Lung microvascular endothelial cell (primary cell): Measurements from ENCODE around the gene CFB. TPM values are rescaled to one million over a fixed set of nuclear protein-coding genes. Genes with fewer than 3 reads are reported as not detected.
"Not testable (repeated sequence)": the region's sequence is repeated elsewhere in the genome, so short reads cannot be mapped to it uniquely, and the experiment has no call there.

Experiments used
- DNase-seq, 2 donors: peaks; one replicate each; pipeline versions ENCODE4 v3.0.0 to v3.0.0-alpha.2; 2010; ENCODE audit warnings: low read depth in 2 of 2
- total RNA-seq: library from RNA; depleted of rRNA; stranded (reverse); fragments of >200 nt; gene quantifications from 2 replicates; pipeline ENCODE4 v1.2.1, GENCODE V29; 2014

The CFB gene
- total RNA-seq, 1 donor from 2014 or later, result 0.60 TPM

DNA sequence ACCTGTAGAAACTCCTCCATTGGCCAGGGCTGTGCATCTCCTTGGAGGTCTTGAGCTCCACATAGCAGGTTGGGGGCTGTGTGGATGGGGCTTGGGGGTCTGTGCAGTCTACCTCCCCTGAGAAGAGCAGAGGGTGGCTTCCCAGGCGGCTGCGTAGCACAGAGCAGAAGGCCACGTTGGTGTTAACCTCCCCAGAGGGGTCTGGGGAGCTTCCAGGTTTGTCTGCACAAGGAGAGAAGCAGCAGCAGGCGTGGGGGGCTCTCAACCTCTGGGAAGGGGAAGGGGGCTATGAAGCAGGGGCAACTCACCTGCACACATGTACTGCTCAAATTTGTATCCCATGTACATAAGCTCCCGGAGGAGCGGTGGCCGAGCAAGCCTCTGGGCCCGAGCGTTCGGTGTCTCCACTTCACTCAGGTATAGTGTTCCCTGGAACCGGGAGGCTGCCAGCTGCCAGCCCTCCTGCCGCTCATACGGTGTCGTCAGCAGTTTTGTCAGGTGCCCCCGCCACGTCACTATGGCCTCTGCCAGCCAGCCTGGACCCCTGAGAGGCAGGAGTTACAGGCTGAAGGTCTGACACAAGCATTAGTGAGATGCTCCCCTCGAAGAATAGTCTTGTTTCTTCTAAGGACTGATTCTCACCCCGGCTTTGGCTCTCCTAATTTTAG is 24.8 kb downstream of the CFB start:
- peak in 1 of 2 donors; percentile 8 for DNase-seq

DNA sequence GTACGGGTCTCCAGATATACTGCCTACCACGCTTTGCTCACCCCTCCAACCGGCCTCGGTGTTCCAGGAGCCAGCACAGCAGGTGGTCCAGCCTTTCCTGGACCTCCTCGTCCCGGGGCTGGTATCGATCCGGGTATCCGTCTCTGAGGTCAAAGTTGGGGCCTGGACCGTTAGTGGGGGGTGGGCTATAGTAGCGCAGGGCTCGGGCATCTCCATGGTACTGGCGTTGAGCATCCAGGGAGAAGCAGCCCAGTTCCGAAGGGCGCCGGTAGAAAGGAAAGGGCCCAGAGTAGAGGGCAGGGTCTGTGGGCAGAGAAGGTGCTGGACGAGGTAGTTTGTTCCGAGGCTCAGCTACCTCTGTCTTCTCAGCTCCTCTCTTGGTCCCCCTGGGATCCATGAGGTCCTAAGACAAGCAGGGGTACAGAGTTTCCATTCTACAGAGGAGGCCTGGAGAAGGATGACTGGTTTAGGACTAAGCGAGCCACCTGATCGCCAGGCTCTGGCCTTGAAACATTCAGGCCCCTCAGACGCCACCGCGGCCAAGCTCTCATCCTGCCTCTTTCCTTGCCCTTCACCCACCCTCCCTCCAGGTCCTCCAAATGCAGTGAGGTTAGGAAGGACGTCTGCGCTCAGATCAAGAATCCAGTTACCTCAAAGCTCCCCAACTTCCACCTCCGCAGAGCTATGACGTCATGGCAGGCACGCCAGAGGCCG is 25.5 kb downstream of the CFB start:
- DNase-seq, result no peak

DNA sequence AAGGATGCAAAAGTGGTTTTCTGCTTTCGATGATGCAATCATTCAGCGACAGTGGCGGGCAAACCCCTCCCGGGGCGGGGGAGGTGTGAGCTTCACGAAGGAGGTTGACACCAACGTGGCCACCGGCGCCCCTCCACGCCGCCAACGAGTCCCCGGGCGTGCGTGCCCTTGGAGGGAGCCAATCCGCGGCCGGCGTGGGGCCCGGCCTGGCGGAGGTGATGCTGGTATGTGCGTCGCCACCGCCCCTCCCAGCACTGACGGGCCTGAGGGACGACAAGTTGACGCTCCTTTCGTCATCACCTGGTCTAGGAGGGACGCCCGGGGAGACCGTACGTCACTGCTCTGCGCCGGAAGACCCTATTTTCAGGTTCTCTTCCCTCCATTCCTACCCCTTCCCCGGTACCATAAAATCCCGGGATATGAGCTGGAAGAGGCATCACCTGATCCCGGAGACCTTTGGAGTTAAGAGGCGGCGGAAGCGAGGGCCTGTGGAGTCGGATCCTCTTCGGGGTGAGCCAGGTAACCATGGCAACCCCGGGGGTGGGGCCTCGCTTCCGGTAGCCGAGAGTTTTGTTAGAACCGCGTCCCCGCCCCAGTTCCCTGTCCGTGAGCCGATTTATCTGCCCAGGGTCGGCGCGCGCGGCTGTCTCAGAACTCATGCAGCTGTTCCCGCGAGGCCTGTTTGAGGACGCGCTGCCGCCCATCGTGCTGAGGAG is 26.3 kb downstream of the CFB start, which contains the start of gene DXO:
Gene DXO (minus strand): TSS at position 146 of the 716 bp plus-strand sequence. CDS start 463 bp downstream, outside the sequence.
- peak; percentile 99 to 100 for DNase-seq

DNA sequence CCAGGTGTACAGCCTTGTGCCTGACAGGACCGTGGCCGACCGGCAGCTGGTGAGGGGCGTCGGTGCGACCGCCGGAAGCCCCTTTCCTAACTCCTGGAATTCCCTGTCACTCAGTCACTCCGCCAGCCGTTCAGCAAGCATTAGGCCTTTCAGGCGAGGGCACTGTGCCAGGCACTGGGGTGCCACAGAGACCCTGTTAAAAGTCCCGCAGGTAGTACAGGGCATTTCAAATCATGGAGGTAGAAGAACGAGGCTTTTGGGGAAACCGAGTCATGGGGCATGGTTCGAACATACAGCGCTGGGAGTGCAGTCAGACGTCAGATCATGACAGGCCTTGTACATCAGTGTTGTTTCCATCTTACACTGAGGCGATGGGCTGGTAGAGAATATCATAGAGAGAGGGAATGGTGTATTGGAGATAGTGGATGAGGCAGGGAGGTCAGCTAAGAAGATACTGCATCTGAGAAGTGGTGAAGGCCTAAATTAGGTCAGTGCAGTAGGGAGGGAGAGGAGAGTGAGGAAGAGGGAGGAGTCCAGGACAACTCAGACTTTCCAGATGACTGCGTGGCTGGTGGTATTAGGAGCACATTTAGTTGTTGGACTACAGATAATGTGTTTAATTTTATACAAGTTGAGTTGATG is 26.9 kb downstream of the CFB start:
- peak; percentile 53 to 55 for DNase-seq

DNA sequence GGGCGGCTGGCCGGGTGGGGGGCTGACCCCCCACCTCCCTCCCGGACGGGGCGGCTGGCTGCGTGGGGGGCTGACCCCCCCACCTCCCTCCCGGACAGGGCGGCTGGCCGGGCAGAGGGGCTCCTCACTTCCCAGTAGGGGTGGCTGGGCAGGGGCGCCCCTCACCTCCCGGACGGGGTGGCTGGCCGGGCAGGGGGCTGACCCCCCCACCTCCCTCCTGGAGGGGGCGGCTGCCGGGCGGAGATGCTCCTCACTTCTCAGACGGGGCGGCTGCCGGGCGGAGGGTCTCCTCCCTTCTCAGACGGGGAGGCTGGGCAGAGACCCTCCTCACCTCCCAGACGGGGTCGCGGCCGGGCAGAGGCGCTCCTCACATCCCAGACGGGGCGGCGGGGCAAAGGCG is 30.2 kb downstream of the CFB start:
- DNase-seq, result not testable (repeated sequence)

DNA sequence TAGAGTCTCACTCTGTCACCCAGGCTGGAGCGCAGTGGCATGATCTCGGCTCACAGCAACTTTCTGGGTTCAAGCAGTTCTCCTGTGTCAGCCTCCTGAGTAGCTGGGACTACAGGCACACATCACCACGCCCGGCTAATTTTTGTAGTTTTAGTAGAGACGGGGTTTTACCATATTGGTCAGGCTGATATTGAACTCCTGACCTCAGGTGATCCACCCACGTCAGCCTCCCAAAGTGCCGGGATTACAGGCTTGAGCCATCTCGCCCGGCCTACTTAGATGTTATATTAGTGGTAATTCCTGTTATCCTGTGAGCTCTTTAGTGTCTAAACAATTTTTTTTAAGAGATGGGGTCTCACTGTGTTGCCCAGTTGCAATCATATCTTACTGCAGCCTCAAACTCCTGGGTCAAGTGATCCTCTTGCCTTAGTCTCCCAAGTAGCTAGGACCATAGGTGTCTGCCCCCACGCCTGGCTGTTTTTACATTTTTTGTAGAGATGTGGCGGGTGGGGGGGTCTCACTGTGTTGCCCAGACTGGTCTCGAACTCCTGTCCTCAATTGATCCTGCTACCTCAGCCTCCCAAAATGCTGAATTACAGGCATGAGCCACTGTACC is 32.0 kb downstream of the CFB start:
- no peak for DNase-seq

DNA sequence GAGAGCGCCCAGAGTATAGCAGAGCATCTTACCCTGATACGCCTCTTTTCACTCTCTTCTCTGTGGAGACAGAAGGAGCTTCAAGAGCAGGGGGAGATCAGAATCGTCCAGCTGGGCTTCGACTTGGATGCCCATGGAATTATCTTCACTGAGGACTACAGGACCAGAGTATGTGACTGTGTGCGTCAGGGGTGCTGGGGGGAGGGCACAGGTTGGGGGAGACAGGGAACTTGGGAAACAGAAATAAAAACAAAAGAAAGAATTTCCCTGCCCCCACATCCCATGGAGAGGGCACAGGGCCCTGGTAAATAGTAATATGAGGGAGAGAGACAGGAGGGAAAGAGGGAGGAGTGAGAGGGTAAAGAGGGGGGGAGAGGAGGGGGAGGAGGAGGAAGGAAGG is 32.9 kb downstream of the CFB start:
- no peak for DNase-seq

DNA sequence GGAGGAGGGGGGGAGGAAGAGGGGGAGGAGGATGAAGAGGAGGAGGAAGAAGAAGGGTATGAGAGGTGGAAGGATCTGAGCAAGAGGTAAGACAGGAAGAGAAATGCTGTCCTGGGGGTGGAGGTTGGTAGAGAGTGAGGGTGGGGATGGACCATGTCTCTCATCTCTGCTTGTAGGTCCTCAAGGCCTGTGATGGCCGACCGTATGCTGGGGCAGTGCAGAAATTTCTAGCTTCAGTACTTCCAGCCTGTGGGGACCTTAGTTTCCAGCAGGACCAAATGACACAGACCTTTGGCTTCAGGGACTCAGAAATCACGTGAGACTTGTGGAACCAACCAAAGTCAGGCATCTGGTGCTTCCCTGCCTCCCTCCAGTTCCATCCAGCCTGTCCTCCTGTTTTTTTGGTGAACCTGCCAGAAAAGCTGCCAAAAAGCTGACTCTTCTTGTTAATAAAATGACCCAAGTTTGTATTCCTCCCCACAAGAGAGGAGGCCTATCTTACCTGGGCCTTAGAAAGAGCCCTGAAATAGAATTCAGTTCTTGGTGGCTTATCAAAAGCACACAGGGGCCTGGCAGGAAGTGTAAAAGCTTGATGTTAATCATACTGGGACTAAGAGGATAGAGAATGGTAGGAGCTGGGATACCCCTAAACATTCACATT is 33.5 kb downstream of the CFB start:
- DNase-seq, result no peak

DNA sequence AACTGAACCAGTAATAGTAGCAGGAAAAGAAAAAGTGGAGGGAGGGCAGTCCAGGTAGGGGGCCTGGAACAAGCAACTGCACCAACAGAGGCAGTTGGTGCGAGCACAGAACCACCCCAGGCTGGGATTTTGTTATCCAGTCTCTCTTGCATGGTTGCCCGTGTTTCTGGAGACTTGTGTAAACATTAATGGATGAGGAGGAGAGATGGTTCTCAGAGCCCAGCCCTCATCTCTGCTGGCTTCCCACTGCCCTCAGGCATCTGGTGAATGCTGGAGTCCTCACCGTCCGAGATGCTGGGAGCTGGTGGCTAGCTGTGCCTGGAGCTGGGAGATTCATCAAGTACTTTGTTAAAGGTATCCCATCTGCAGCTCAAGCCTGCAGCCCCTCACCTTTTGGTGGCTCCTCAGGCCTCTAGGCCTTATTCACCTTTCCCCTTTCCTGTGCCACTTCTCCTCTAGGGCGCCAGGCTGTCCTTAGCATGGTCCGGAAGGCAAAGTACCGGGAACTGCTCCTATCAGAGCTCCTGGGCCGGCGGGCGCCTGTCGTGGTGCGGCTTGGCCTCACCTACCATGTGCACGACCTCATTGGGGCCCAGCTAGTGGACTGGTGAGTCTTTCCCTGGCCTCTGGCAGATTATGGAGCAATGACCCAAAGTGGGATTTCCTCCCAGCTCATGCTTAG is 34.4 kb downstream of the CFB start:
- not testable (repeated sequence) for DNase-seq

DNA sequence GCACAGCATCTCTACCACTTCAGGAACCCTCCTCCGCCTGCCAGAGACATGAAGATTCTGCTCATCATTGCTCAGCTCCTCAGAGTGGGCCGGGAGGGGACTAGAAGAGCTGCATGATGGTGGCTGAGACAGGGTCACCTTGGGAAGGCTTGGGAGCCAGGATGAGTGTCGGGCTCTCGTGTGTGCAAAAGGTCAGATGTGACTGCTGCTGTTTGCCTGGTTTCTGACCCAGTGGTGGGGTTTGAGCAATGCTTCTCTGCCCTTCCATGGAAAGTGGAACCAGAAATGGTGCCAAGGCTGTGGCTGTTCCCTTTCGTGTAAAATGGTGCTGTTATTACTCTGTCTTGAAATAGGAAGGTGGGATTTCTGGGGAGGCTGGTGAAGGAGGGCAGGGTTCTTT is 35.1 kb downstream of the CFB start:
- not testable (repeated sequence) for DNase-seq

DNA sequence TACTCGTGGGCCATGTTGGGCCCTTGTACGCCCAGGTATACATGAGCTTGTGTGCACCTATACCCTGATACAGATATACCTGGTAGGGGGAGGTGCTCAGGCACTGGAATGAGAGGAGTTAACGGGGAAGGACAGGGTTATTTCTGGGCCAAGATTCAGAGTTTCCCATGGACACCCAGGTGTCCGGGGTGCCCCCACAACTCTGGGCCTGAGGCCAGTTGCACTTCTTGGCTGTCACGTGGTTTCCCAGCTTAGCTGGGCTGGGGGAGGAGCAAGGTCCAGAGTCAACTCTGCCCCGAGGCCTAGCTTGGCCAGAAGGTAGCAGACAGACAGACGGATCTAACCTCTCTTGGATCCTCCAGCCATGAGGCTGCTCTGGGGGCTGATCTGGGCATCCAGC is 35.8 kb downstream of the CFB start, which contains the start of gene C4A:
Gene C4A (plus strand): TSS at position 314 of the 400 bp plus-strand sequence. CDS start 51 bp downstream, at position 365.
- not testable (repeated sequence) for DNase-seq

DNA sequence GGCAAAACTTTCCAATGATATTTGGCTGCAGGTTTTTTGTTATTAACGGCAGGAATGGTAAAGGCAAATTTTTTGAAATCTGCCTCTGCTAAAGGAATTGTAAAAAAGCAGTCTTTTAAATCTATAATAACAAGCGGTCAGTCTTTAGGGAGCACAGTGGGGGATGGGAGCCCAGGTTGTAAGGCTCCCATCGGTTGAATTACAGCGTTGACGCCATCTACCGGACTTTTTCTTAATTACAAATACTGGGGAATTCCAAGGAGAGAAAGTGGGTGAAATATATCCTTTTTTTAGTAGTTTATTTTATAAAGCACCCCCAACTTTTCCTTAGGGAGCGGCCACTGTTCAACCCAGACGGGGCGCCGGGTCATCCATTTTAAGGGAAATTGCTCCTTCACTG is 43.5 kb downstream of the CFB start:
- not testable (repeated sequence) for DNase-seq

DNA sequence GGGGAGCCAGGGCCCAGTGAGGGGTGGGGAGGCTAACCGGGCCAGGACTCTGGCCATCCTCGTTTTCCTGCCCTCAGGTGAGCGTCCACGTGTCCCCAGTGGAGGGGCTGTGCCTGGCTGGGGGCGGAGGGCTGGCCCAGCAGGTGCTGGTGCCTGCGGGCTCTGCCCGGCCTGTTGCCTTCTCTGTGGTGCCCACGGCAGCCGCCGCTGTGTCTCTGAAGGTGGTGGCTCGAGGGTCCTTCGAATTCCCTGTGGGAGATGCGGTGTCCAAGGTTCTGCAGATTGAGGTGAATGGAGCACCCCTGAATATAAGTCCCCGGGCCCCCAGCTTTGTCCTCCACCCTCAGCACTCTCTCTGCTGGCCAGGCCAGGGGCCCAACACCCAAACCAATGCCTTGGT is 48.5 kb downstream of the CFB start:
- DNase-seq, result not testable (repeated sequence)

DNA sequence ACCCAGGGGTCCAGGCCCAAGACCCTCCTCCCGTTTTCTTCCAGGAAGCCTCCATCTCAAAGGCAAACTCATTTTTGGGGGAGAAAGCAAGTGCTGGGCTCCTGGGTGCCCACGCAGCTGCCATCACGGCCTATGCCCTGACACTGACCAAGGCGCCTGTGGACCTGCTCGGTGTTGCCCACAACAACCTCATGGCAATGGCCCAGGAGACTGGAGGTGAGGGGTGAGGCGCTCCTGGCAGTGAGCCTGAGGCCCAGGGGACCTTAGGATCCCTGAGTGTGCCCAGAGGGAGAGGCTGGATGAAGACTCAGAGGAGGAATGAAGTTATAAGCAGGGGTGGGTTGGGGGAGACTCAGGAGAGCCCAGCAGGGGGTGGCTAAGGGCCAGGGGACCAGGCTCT is 50.5 kb downstream of the CFB start:
- not testable (repeated sequence) for DNase-seq

Other genes with a start within 250 kb of the CFB start
- gene ABHD16A, start 242.8 kb upstream of the CFB start, total RNA-seq, result 41.2 and 69.8 TPM in 2 replicates
- not detected in 2 replicates for gene LY6G6F, start 239.2 kb upstream of the CFB start, total RNA-seq
- gene LY6G6D, start 230.7 kb upstream of the CFB start, total RNA-seq, result not detected in 2 replicates
- not detected in 2 replicates for gene LY6G6C, start 224.3 kb upstream of the CFB start, total RNA-seq
- gene MPIG6B, start 222.7 kb upstream of the CFB start, total RNA-seq, result not detected in 2 replicates
- 109 and 159 TPM in 2 replicates for gene DDAH2, start 216.8 kb upstream of the CFB start, total RNA-seq
- gene CLIC1, start 209.6 kb upstream of the CFB start, total RNA-seq, result 469 and 552 TPM in 2 replicates
- gene MSH5, start 206.1 kb upstream of the CFB start, total RNA-seq, result 1.4 and 2.6 TPM in 2 replicates
- gene SAPCD1, start 183.4 kb upstream of the CFB start, total RNA-seq, result 1.6 and 2.0 TPM in 2 replicates
- under 0.01 and 0.40 TPM in 2 replicates for gene VWA7, start 168.8 kb upstream of the CFB start, total RNA-seq
- 36.3 and 39.0 TPM in 2 replicates for gene VARS1, start 150.3 kb upstream of the CFB start, total RNA-seq
- 29.2 and 29.8 TPM in 2 replicates for gene LSM2, start 139.1 kb upstream of the CFB start, total RNA-seq
- 0.87 and 1.8 TPM in 2 replicates for gene HSPA1L, start 130.8 kb upstream of the CFB start, total RNA-seq
- 40.8 and 93.3 TPM in 2 replicates for gene HSPA1A, start 130.6 kb upstream of the CFB start, total RNA-seq
- 23.8 and 30.2 TPM in 2 replicates for gene HSPA1B, start 118.4 kb upstream of the CFB start, total RNA-seq
- gene NEU1, start 83.3 kb upstream of the CFB start, total RNA-seq, result 41.2 and 50.0 TPM in 2 replicates
- not detected in 2 replicates for gene SLC44A4, start 67.1 kb upstream of the CFB start, total RNA-seq
- 25.7 and 28.0 TPM in 2 replicates for gene EHMT2, start 48.4 kb upstream of the CFB start, total RNA-seq
- 2.2 and 3.6 TPM in 2 replicates for gene ZBTB12, start 44.0 kb upstream of the CFB start, total RNA-seq
- under 0.01 TPM in 1 of 2 replicates, not detected in the other for gene C2, start 18.4 kb upstream of the CFB start, total RNA-seq
- 54.3 and 55.8 TPM in 2 replicates for gene NELFE, start 12.9 kb downstream of the CFB start, total RNA-seq
- 22.7 and 30.2 TPM in 2 replicates for gene SKIC2, start 13.1 kb downstream of the CFB start, total RNA-seq
- 5.9 and 10.1 TPM in 2 replicates for gene DXO, start 26.0 kb downstream of the CFB start, total RNA-seq
- 0.44 and 1.8 TPM in 2 replicates for gene C4A, start 36.0 kb downstream of the CFB start, total RNA-seq
- 0.44 and 1.4 TPM in 2 replicates for gene C4B, start 68.7 kb downstream of the CFB start, total RNA-seq
- not detected in 2 replicates for gene CYP21A2, start 92.3 kb downstream of the CFB start, total RNA-seq
- 0.44 and 4.2 TPM in 2 replicates for gene TNXB, start 163.2 kb downstream of the CFB start, total RNA-seq
- 9.6 and 11.5 TPM in 2 replicates for gene ATF6B, start 182.2 kb downstream of the CFB start, total RNA-seq
- gene FKBPL, start 184.2 kb downstream of the CFB start, total RNA-seq, result 4.0 and 5.0 TPM in 2 replicates
- 0.20 TPM in 1 of 2 replicates, not detected in the other for gene PRRT1, start 205.8 kb downstream of the CFB start, total RNA-seq
- gene PPT2, start 208.0 kb downstream of the CFB start, total RNA-seq, result 26.8 and 53.4 TPM in 2 replicates
- gene EGFL8, start 218.5 kb downstream of the CFB start, total RNA-seq, result 0.65 and 1.2 TPM in 2 replicates
- gene AGPAT1, start 230.0 kb downstream of the CFB start, total RNA-seq, result 8.3 and 11.9 TPM in 2 replicates
- gene RNF5, start 232.3 kb downstream of the CFB start, total RNA-seq, result 38.6 and 57.1 TPM in 2 replicates
- gene AGER, start 238.2 kb downstream of the CFB start, total RNA-seq, result 0.22 and 0.60 TPM in 2 replicates
- gene PBX2, start 244.1 kb downstream of the CFB start, total RNA-seq, result 26.8 and 33.1 TPM in 2 replicates
- 6.2 and 7.0 TPM in 2 replicates for gene GPSM3, start 246.5 kb downstream of the CFB start, total RNA-seq